ENCODE data around the gene CFAP46. TPM values are rescaled to one million over a fixed set of nuclear protein-coding genes. Genes with fewer than 3 reads are reported as not detected.
A peak's percentile ranks its signal among the peaks of the same experiment; 100 is the strongest.

Gene CFAP46
- total RNA-seq, 2 experiments from 2014 or later: 0.34 TPM; not detected in 1

DNA sequence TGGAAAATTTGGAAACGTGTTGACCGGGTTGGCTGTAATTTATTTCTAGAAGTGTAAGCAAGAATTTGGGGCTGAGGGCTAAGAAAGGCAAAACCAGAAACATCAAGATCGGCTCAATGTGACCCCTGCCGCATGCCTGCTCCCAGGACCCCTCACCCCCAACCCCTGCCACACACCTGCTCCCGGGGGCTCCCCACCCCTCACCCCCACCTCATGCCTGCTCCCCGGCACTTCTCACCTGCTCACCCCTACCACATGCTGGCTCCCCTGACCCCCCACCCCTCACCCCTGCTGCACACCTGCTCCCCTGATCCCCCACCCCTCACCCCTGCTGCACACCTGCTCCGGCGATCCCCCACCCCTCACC lies 19.0 kb upstream of the CFAP46 start:
- TF ChIP-seq, protein P1, sequence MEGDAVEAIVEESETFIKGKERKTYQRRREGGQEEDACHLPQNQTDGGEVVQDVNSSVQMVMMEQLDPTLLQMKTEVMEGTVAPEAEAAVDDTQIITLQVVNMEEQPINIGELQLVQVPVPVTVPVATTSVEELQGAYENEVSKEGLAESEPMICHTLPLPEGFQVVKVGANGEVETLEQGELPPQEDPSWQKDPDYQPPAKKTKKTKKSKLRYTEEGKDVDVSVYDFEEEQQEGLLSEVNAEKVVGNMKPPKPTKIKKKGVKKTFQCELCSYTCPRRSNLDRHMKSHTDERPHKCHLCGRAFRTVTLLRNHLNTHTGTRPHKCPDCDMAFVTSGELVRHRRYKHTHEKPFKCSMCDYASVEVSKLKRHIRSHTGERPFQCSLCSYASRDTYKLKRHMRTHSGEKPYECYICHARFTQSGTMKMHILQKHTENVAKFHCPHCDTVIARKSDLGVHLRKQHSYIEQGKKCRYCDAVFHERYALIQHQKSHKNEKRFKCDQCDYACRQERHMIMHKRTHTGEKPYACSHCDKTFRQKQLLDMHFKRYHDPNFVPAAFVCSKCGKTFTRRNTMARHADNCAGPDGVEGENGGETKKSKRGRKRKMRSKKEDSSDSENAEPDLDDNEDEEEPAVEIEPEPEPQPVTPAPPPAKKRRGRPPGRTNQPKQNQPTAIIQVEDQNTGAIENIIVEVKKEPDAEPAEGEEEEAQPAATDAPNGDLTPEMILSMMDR (IDR thresholded peaks at IDR 0.05): no peak
- POLR2A ChIA-PET: interaction anchor here (0.6 kb wide), 1 partner anchor 632 kb away, joined by 3 read pairs; no protein-coding TSS in a partner anchor
- Mint-ChIP-seq H3K27me3 (peaks cover 9% of the 10 kb centered on the region), H3K4me1 (ENCODE audit: low read depth) (peaks cover 19% of the 10 kb centered on the region), H3K4me3 (peak overlapping the region; percentile 31), H3K27ac (no peak overlapping the region), H3K9me3 (no peaks in the 10 kb centered on the region), H3K36me3 (ENCODE audit: low read depth) (no peaks in the 10 kb centered on the region)
- ATAC-seq (no peak), DNase-seq (no peak)
- intact Hi-C loops (cut with micrococcal nuclease): no loop called here
- CTCF ChIA-PET: interaction anchor here (1.6 kb wide), 1 partner anchor 12 kb away, joined by 7 read pairs; no protein-coding TSS in a partner anchor

DNA sequence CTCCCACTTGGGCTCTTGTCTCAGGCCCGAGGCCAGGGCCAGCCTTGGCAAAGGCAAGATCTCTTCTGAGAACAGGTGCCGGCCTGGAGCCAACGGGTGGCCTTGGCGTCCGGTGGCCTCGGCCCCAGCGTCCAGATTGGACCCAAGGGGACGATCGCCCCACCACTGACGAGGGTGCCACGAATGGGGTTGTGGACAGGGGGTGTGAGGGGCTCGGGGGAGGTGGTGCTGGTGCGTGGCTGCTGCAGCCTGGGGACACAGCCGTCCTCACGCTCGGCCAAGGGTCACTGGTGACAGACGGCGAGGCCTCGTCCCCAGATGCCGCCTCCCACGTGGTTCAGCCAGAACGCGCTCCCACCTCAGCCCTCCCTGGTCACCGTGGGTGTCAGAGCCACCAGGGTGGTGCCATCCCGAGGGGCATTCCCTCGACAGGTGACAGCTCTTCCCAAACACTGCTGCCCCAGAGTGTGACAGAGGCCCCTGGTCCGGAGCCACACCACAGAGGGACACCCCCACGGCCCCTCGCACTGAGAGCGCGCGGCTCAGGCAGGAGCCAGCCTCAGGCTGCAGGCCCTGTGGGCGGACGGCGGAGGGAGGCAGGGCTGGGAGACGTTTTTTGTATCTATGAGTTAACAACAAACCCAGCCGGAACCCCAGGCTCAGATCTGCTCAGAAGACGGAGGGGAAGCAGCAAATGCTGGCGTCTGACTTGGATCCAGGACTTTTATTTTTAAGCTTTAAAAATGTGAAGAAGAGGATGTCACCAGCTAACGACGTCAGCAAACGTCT lies 18.5 kb upstream of the CFAP46 start:
- Mint-ChIP-seq H3K27me3 (peaks cover 8% of the 10 kb centered on the region), H3K9me3 (no peaks in the 10 kb centered on the region), H3K4me3 (peak overlapping the region; percentile 31), H3K36me3 (ENCODE audit: low read depth) (no peaks in the 10 kb centered on the region), H3K27ac (no peak overlapping the region), H3K4me1 (ENCODE audit: low read depth) (peaks cover 19% of the 10 kb centered on the region)
- DNase-seq: no peak
- ChIA-PET CTCF (no interaction called here), POLR2A (no interaction called here)
- intact Hi-C loops (cut with micrococcal nuclease): no loop called here
- ATAC-seq: no peak
- TF ChIP-seq, protein P1 (IDR thresholded peaks at IDR 0.05): no peak

DNA sequence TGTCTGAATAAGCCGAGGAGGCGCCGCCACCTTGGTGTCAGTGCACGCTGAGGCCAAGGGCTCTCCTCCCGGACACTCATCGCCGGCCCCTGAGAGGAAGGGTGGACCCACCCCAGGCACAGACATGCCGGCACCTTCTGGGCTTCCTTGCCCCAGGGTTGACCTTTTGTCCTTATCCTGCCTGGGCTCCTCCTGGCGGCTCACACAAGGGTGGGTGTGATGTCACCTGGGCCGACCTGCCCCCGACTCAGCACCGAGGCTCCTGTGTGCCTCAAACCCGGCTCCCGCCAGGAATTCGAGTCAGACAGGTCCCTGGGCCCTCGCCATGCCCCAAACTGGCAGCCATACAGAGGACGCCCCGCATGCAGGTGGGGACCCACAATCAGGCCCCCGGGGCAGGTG lies 17.7 kb upstream of the CFAP46 start:
- no peak overlapping the region for H3K4me3 Mint-ChIP-seq
- DNase-seq (no peak), ATAC-seq (no peak)
- peaks cover 3% of the 10 kb centered on the region for H3K27me3 Mint-ChIP-seq
- no peaks in the 10 kb centered on the region for H3K9me3 Mint-ChIP-seq
- H3K27ac Mint-ChIP-seq: no peak overlapping the region
- TF ChIP-seq, protein P1 (IDR thresholded peaks at IDR 0.05): no peak
- POLR2A ChIA-PET: no interaction called here
- H3K36me3 Mint-ChIP-seq (ENCODE audit: low read depth): no peaks in the 10 kb centered on the region
- intact Hi-C loops (cut with micrococcal nuclease): no loop called here
- peaks cover 19% of the 10 kb centered on the region for H3K4me1 Mint-ChIP-seq (ENCODE audit: low read depth)
- CTCF ChIA-PET: no interaction called here

DNA sequence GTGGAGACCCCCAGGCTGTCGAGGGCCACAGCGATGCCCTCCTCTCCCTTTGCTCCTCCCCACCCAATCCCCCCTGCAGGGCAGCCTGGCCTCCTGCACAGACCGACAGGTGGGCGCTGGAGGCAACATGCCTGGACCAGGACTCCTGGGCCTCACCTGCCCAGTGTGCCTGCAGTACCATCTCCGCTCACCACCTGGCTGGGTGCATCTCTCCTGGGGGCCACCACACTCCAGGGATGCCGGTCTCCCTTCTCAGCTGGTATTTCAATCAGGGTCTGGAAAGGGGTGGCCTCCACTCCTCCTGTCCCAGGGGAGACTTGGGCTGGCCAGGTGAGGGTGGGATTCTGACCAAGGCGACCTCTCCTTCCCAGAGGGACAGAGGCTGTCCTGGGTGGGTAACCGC lies 17.2 kb upstream of the CFAP46 start:
- CTCF ChIA-PET: no interaction called here
- Mint-ChIP-seq H3K4me3 (no peak overlapping the region), H3K27me3 (peaks cover 5% of the 10 kb centered on the region), H3K27ac (no peak overlapping the region), H3K4me1 (ENCODE audit: low read depth) (peaks cover 19% of the 10 kb centered on the region), H3K36me3 (ENCODE audit: low read depth) (no peaks in the 10 kb centered on the region), H3K9me3 (no peaks in the 10 kb centered on the region)
- TF ChIP-seq, protein P1 (IDR thresholded peaks at IDR 0.05): no peak
- intact Hi-C loops (cut with micrococcal nuclease): no loop called here
- ATAC-seq: no peak
- POLR2A ChIA-PET: no interaction called here
- DNase-seq: no peak

DNA sequence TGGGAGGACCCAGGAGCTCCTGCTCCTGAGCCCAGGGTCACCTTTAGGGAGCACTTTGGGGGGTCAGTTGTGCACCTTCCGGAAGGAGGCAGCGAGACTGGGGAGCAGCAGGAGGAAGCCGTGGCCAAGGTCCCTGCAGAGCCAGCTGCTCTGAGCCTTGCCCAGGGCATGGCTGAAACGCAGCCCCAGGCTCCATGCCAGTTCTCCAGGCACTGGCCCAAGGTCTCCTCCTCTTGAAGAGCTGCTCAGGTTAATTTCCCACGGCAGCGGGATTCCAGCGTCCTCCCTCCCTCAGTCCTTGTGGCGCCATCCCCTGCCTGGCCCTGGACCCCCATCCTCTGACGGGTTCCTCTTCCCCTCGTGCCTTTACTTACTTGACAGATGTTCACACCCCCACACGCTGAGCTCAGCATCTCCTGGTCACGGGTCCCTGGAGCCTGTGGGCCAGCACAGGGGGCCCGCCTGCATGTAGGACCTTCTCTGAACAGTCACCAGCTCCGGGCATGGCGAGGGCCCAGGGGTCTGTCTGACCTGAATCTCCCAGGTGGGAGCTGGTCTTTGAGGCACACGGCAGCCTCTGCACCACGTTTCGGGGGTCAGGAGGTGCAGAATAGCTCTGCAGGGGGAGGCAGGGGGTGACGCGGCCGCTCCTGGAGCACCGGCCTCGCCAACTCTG lies 16.7 kb upstream of the CFAP46 start:
- Mint-ChIP-seq H3K27ac (no peak overlapping the region), H3K27me3 (peaks cover 6% of the 10 kb centered on the region), H3K36me3 (ENCODE audit: low read depth) (no peaks in the 10 kb centered on the region), H3K4me3 (no peak overlapping the region), H3K9me3 (no peaks in the 10 kb centered on the region), H3K4me1 (ENCODE audit: low read depth) (peaks cover 19% of the 10 kb centered on the region)
- ChIA-PET CTCF (no interaction called here), POLR2A (no interaction called here)
- TF ChIP-seq, protein P1 (IDR thresholded peaks at IDR 0.05): no peak
- ATAC-seq (no peak), DNase-seq (no peak)
- intact Hi-C loops (cut with micrococcal nuclease): no loop called here

All from activated CD8-positive, alpha-beta T cell treated with anti-CD3 and anti-CD28 coated beads for 36 hours (primary cell).